Kidney epithelial cell (primary cell): ENCODE measurements around the gene TYMP. TPM values are rescaled to one million over a fixed set of nuclear protein-coding genes. Genes with fewer than 3 reads are reported as not detected.
A peak's percentile ranks its signal among the peaks of the same experiment; 100 is the strongest.

Experiments
- DNase-seq: peaks from one replicate; pipeline ENCODE4 v3.0.0-alpha.2; 2010; ENCODE audit warnings: low read depth
- H3K27me3 ChIP-seq: 2 replicates; pipeline ENCODE4 v1.6.0; 2011; ENCODE audit warnings: low read length; ENCODE audit not compliant: control insufficient read depth, insufficient read depth
- H3K36me3 ChIP-seq: 2 replicates; pipeline ENCODE4 v1.5.1; 2011; ENCODE audit warnings: low read length; ENCODE audit not compliant: control insufficient read depth, insufficient read depth
- H3K4me3 ChIP-seq: 2 replicates; pipeline ENCODE4 v1.5.1; 2011; ENCODE audit warnings: low read depth, mild to moderate bottlenecking, control low read depth, low read length
- CTCF ChIP-seq: IDR thresholded peaks from 2 replicates; pipeline ENCODE4 v1.5.1; 2011; ENCODE audit warnings: mild to moderate bottlenecking, moderate library complexity, low read length, control low read depth, inconsistent platforms; ENCODE audit not compliant: insufficient read depth, poor library complexity, severe bottlenecking
- total RNA-seq: library from RNA; depleted of rRNA; stranded (reverse); fragments of >200 nt; gene quantifications from 2 replicates; pipeline ENCODE4 v1.2.3, GENCODE V29; 2015

TYMP gene
- total RNA-seq, 1 donor from 2014 or later: 53.1 TPM

- Histone ChIP-seq H3K27me3 (peaks cover 15% of the 10 kb centered on the region), H3K36me3 (no peaks in the 10 kb centered on the region), H3K4me3 (peak overlapping the region; percentile 47)
- no peak for DNase-seq
- TF ChIP-seq CTCF: no peak
These were observed 1.7 kb upstream of the TYMP start for GRCh38 chr22:50531546-50531961.

GRCh38 chr22:50530877-50531545 is 1.2 kb upstream of the TYMP start:
- Histone ChIP-seq H3K36me3 (no peaks in the 10 kb centered on the region), H3K27me3 (peaks cover 15% of the 10 kb centered on the region), H3K4me3 (peak overlapping the region; percentile 47)
- DNase-seq: no peak
- TF ChIP-seq CTCF: no peak

GRCh38 chr22:50530580-50530876 is 716 bp upstream of the TYMP start:
- peaks cover 15% of the 10 kb centered on the region for H3K27me3 ChIP-seq
- H3K36me3 ChIP-seq: no peaks in the 10 kb centered on the region
- TF ChIP-seq CTCF: no peak
- peak overlapping the region; percentile 47 for H3K4me3 ChIP-seq
- DNase-seq: no peak

- peaks cover 15% of the 10 kb centered on the region for H3K27me3 ChIP-seq
- peak overlapping the region; percentile 22 for H3K4me3 ChIP-seq
- no peak for DNase-seq
- H3K36me3 ChIP-seq: no peaks in the 10 kb centered on the region
- no peak for TF ChIP-seq CTCF
These were observed 356 bp downstream of the TYMP start for GRCh38 chr22:50529416-50529896.

GRCh38 chr22:50528682-50529415 is 963 bp downstream of the TYMP start:
- H3K4me3 ChIP-seq: no peak overlapping the region
- H3K27me3 ChIP-seq: peaks cover 15% of the 10 kb centered on the region
- H3K36me3 ChIP-seq: no peaks in the 10 kb centered on the region
- TF ChIP-seq CTCF: no peak
- no peak for DNase-seq
